Measurements from ENCODE around the gene ZFP90. TPM values are rescaled to one million over a fixed set of nuclear protein-coding genes. Genes with fewer than 3 reads are reported as not detected.
A peak's percentile ranks its signal among the peaks of the same experiment; 100 is the strongest.

ZFP90 gene
- total RNA-seq, 1 donor from 2014 or later, result 24.0 TPM

GRCh38 chr16:68490829-68491575 is 48.1 kb upstream of the ZFP90 start:
- Histone ChIP-seq H3K79me2 (ENCODE audit: insufficient read depth, low read length) (no peaks in the 10 kb centered on the region), H3K4me3 (ENCODE audit: insufficient read depth, low read depth, low read length) (no peak overlapping the region), H3K27ac (ENCODE audit: low read depth, low read length) (no peak overlapping the region), H3K9me3 (ENCODE audit: insufficient read depth, low read depth, low read length) (no peaks in the 10 kb centered on the region), H3K27me3 (ENCODE audit: insufficient read depth, low read length) (peaks cover 2% of the 10 kb centered on the region), H3K4me2 (ENCODE audit: low read length) (no peak overlapping the region), H3K36me3 (ENCODE audit: insufficient read depth, low read length) (no peaks in the 10 kb centered on the region), H3K4me1 (ENCODE audit: insufficient read depth, low read length) (no peaks in the 10 kb centered on the region), H3K9ac (ENCODE audit: low read length) (no peak overlapping the region), H4K20me1 (ENCODE audit: insufficient read depth, low read length) (no peaks in the 10 kb centered on the region), H2AFZ (ENCODE audit: low read depth, low read length) (no peak overlapping the region)
- Mint-ChIP-seq H3K4me1 (ENCODE audit: low read depth, unreplicated experiment) (peaks cover 6% of the 10 kb centered on the region), H3K36me3 (ENCODE audit: low read depth, unreplicated experiment) (no peaks in the 10 kb centered on the region), H3K9me3 (ENCODE audit: unreplicated experiment) (peaks cover 3% of the 10 kb centered on the region), H3K27ac (ENCODE audit: unreplicated experiment) (peak overlapping the region; percentile 41), H3K4me3 (ENCODE audit: unreplicated experiment) (no peak overlapping the region), H3K27me3 (ENCODE audit: low read depth, unreplicated experiment) (peaks cover 20% of the 10 kb centered on the region)
- no peak for FAIRE-seq
- DNase-seq (ENCODE audit: low read depth), result peak; percentile 62
- TF ChIP-seq, protein P1, sequence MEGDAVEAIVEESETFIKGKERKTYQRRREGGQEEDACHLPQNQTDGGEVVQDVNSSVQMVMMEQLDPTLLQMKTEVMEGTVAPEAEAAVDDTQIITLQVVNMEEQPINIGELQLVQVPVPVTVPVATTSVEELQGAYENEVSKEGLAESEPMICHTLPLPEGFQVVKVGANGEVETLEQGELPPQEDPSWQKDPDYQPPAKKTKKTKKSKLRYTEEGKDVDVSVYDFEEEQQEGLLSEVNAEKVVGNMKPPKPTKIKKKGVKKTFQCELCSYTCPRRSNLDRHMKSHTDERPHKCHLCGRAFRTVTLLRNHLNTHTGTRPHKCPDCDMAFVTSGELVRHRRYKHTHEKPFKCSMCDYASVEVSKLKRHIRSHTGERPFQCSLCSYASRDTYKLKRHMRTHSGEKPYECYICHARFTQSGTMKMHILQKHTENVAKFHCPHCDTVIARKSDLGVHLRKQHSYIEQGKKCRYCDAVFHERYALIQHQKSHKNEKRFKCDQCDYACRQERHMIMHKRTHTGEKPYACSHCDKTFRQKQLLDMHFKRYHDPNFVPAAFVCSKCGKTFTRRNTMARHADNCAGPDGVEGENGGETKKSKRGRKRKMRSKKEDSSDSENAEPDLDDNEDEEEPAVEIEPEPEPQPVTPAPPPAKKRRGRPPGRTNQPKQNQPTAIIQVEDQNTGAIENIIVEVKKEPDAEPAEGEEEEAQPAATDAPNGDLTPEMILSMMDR (IDR thresholded peaks at IDR 0.05; ENCODE audit: insufficient read depth, low read depth, low read length), result no peak
- TF ChIP-seq EZH2 (IDR thresholded peaks at IDR 0.05; ENCODE audit: insufficient read depth, low read length), result no peak

DNA sequence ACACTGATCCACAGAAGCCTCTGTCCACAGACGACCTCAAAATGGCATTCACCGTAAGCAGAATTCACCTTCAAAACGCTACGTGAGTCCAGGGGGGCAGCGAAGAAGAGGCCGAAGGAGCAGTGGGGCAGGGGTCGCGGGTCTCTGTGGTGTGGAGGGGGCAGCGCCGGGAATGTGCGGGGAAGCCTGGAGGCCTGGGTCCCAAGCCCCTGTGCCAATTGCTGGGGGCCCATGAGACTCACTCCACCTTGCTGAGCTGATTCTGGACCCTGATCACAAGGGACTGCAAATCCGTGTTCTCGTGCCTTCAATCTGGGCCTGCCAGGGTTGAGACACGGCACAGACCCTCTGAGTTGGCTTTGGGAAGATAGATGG is 47.5 kb upstream of the ZFP90 start:
- H3K4me3 Mint-ChIP-seq (ENCODE audit: unreplicated experiment), result no peak overlapping the region
- peaks cover 6% of the 10 kb centered on the region for H3K4me1 Mint-ChIP-seq (ENCODE audit: low read depth, unreplicated experiment)
- Histone ChIP-seq H3K4me3 (ENCODE audit: insufficient read depth, low read depth, low read length) (no peak overlapping the region), H2AFZ (ENCODE audit: low read depth, low read length) (no peak overlapping the region), H4K20me1 (ENCODE audit: insufficient read depth, low read length) (no peaks in the 10 kb centered on the region), H3K79me2 (ENCODE audit: insufficient read depth, low read length) (no peaks in the 10 kb centered on the region), H3K9me3 (ENCODE audit: insufficient read depth, low read depth, low read length) (no peaks in the 10 kb centered on the region), H3K4me1 (ENCODE audit: insufficient read depth, low read length) (no peaks in the 10 kb centered on the region), H3K4me2 (ENCODE audit: low read length) (no peak overlapping the region), H3K36me3 (ENCODE audit: insufficient read depth, low read length) (no peaks in the 10 kb centered on the region), H3K27me3 (ENCODE audit: insufficient read depth, low read length) (peaks cover 5% of the 10 kb centered on the region), H3K9ac (ENCODE audit: low read length) (no peak overlapping the region), H3K27ac (ENCODE audit: low read depth, low read length) (no peak overlapping the region)
- H3K27me3 Mint-ChIP-seq (ENCODE audit: low read depth, unreplicated experiment), result peaks cover 21% of the 10 kb centered on the region
- no peaks in the 10 kb centered on the region for H3K36me3 Mint-ChIP-seq (ENCODE audit: low read depth, unreplicated experiment)
- FAIRE-seq (no peak), DNase-seq (ENCODE audit: low read depth) (no peak)
- no peak for TF ChIP-seq EZH2 (IDR thresholded peaks at IDR 0.05; ENCODE audit: insufficient read depth, low read length)
- TF ChIP-seq, protein P1 (IDR thresholded peaks at IDR 0.05; ENCODE audit: insufficient read depth, low read depth, low read length), result no peak
- peaks cover 3% of the 10 kb centered on the region for H3K9me3 Mint-ChIP-seq (ENCODE audit: unreplicated experiment)
- H3K27ac Mint-ChIP-seq (ENCODE audit: unreplicated experiment), result no peak overlapping the region

- H3K9me3 ChIP-seq (ENCODE audit: insufficient read depth, low read depth, low read length), result no peaks in the 10 kb centered on the region
- H3K79me2 ChIP-seq (ENCODE audit: insufficient read depth, low read length), result no peaks in the 10 kb centered on the region
- no peak for FAIRE-seq
- peaks cover 8% of the 10 kb centered on the region for H3K27me3 ChIP-seq (ENCODE audit: insufficient read depth, low read length)
- no peak overlapping the region for H3K4me3 ChIP-seq (ENCODE audit: insufficient read depth, low read depth, low read length)
- H3K36me3 ChIP-seq (ENCODE audit: insufficient read depth, low read length), result no peaks in the 10 kb centered on the region
- Mint-ChIP-seq H3K27ac (ENCODE audit: unreplicated experiment) (no peak overlapping the region), H3K4me1 (ENCODE audit: low read depth, unreplicated experiment) (peaks cover 6% of the 10 kb centered on the region), H3K4me3 (ENCODE audit: unreplicated experiment) (no peak overlapping the region), H3K27me3 (ENCODE audit: low read depth, unreplicated experiment) (peaks cover 19% of the 10 kb centered on the region), H3K36me3 (ENCODE audit: low read depth, unreplicated experiment) (no peaks in the 10 kb centered on the region), H3K9me3 (ENCODE audit: unreplicated experiment) (peaks cover 3% of the 10 kb centered on the region)
- no peaks in the 10 kb centered on the region for H4K20me1 ChIP-seq (ENCODE audit: insufficient read depth, low read length)
- no peak overlapping the region for H3K27ac ChIP-seq (ENCODE audit: low read depth, low read length)
- no peak overlapping the region for H3K9ac ChIP-seq (ENCODE audit: low read length)
- no peaks in the 10 kb centered on the region for H3K4me1 ChIP-seq (ENCODE audit: insufficient read depth, low read length)
- H3K4me2 ChIP-seq (ENCODE audit: low read length), result no peak overlapping the region
- TF ChIP-seq EZH2 (IDR thresholded peaks at IDR 0.05; ENCODE audit: insufficient read depth, low read length), result no peak
- TF ChIP-seq, protein P1 (IDR thresholded peaks at IDR 0.05; ENCODE audit: insufficient read depth, low read depth, low read length), result no peak
- DNase-seq (ENCODE audit: low read depth), result no peak
- no peak overlapping the region for H2AFZ ChIP-seq (ENCODE audit: low read depth, low read length)
These were observed 46.9 kb upstream of the ZFP90 start for GRCh38 chr16:68492151-68492542.
